Stimulated activated CD4-positive, alpha-beta T cell treated with anti-CD3 and anti-CD28 coated beads, Interleukin-1b, Interleukin-23, amount 100 ng/mL, for 4 hours (primary cell): ENCODE results near the gene ZFYVE19.

Source experiments
- DNase-seq, 2 donors: peaks; one replicate each; pipeline ENCODE4 v3.0.0-alpha.2; 2020; ENCODE audit warnings: low read depth in 2 of 2

ZFYVE19 gene

DNA sequence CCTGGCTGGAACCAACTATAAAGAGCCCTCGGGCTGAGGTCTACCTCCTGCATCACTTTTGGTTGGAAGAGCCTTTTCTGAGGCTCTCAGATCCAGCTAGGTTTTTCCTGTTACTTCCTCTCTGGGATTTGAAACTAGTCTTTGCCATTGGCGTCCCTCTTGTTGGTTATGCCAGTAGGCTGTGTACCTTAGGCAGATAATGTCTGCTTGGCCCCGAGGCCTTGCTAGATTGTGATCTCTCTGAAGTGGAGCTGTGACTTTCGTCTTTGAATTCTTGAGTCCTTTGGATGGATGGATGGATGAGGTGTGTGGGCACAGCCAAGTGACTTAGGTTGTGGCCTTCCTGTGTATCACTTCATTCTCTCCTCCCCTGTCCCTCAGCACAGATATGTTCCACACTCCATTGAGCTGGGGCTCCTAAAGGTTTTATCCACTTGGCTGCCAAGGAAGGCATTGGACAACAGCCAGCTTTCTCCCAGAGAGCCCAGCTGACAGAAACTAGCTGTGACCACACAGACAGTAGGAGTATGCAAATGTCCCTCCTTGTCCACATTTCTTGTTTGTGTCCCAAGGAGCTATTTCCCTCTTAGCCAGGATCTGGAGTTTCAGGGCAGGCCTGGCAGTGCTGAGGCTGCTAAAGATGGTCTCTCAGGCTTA is 8.3 kb downstream of the ZFYVE19 start:
- DNase-seq, result no peak

DNA sequence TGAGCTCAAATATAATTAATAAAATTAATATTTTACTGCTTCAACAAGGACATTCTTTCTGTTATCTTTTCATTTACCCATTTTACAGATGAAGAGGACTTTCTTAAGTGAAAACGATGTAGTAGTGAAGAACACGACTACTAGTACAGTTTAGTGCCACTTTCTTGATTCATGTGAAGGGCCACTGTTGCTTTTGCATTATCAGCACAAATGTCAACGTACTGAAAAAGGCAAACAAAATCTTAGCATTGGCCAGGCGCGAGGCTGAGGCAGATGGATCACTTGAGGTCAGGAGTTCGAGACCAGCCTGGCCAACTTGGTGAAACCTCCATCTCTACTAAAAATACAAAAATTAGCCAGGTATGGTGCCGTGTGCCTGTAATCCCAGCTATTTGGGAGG is 12.2 kb downstream of the ZFYVE19 start:
- no peak for DNase-seq

DNA sequence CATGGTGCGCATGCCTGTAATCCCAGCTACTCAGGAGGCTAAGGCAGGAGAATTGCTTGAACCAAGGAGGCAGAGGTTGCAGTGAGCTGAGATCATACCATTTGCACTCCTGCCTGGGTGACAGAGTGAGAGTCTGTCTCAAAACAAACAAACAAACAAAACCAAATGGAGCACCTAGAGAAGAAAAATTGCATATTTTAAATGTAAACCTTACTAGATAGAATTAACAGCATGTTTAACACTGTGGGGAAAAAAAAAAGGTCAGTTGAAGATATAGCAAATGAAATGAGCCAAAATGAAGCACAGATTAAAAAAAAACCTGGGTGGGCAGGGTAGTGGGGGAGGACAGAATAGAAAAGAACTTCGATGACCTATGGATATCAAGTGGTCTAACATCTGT is 14.3 kb downstream of the ZFYVE19 start:
- DNase-seq, result no peak

DNA sequence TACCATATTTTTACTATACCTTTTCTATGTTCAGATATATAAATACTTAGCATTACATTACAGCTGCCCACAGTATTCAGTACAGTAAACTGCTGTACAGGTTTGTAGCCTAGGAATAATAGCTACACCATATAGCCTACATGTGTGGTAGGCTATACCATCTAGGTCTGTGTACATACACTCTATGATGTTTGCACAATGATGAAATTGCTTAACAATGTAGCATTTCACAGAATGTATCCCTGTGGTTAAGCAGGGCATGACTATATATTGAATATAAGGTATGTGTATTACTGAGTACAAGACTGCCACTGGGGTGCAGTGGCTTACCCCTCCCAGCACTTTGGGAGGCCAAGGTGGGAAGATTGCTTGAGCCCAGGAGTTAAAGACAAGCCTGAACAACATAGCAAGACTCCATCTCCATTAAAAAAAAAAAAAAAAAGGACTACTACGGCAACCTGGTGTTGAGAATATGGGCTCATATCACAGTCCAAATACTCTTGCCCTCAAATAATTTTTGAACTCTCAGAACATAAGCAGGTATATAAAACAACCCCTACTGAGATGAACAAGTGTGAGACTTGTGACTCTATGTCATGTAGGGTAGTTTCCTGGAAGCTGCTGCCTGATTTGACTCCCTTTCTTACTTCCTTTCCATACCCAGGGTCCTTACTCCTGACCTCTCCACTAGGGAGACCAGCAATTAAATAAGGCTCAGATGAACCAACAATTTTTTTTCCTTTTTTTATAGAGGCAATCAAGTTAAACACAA is 16.9 kb downstream of the ZFYVE19 start:
- no peak for DNase-seq

DNA sequence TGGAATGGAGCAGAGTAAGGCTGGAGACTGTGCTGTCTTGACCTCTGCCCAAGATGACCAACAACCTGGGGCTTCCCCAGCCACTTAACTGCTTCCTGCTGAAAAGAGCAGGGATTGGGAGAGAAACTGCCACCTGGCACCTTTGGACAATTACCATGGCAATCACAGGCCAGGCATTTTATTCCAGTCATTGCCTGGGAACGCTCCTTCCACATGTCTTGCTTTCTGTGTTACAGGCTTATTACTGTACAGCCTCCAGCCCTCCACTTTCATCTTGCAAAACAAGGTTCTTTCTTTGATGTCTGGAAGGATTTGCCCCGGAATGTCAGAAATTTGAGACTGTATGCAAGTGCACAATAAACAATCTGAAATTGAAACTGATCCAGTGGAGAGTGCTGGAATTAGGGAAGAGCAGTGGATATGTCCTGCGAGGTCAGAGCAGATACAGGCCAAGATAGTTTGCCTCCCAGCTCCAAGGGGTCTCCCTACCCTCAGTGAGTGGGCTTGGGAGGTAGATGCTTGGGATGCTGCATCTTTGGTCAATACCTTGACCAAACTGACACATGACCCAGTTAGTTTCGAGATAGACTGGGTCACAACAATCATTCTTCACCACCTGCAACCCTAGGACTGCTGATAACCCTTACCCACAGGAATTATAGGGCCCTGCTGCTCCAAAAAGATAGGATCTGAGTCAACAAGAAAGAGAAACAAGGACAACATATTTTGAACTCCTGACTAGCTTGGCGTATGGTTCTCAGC is 19.0 kb downstream of the ZFYVE19 start:
- DNase-seq, result no peak

DNA sequence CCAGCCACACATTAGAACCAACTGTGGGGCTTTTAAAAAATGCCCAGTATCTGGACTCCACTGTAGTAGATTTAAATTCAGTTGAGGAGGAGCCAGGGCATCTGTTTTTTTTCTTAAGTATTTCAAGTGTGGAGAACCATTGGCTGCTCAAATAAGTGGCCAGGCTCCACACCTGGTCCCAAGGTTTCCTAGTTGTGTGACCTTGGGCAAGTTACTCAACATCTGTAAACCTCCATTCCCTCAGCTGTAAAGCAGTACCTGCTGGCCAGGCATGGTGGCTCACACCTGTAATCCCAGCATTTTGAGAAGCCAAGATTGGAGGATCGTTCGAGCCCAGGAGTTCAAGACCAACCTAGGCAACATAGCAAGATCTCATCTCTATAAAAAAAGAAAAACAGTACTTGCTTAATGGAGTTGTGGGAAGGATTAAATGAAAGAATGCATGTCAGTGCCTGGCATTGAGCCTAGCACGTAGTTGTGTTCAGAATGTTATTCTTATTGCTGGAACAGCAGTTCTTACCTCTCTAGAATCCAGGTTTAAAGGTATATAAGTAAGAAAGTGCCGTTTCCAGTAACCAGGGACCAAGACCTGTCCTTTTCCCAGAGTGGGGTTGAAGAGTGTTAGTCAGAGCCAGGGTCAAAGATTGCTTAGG is 19.7 kb downstream of the ZFYVE19 start:
- no peak for DNase-seq

DNA sequence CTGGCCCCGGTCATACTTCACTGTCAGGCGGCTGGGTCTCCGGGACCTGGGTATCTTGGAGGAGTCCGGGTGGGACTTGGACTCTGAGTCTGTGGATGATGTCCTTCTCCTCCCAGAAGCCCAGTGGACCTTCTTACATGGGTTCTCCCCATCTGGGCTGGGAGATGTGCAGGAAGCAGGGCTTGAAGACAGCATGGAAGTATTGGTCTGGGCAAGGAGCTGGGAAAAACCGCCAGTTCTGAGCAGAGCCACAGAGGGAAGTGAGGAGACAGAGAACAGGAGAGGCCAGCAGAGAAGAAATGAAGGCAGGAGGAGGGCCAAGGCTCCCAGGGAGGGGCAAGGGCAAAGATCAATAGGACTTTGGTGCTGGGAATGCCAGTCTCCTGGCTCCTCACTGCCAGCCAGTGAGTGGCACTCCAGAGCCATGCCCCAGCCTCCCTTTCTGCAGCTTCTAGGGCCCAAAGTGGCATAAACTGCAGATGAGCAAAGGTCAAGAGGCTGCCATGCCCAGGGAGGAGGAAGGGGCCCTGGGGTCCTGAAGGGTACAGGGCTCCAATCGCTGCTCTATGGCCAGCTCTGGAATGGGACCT is 21.7 kb downstream of the ZFYVE19 start, which contains the start of gene PPP1R14D:
PPP1R14D (minus strand) TSS at position 262 of the 590 bp plus-strand sequence; CDS start at position 195, 67 bp downstream.
- no peak for DNase-seq

DNA sequence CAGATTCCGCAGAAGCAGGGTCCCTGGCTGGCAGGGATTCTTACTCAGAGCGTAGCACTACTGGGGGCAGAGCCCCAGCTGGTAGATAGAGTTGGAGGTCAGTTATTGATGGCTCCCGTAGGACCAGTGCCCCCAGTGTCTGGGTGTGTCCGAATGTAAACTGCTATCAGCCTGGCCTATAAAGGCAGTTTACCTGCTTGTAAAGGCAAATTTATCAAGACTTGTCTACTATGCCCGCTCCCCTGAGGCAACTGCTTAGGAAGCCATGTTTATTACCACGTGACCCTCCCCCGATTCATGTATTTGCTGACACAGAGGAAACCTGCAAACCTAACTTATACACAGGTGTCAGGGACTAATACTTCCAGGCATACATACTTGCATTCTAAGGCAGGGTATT is 22.2 kb downstream of the ZFYVE19 start:
- no peak for DNase-seq

DNA sequence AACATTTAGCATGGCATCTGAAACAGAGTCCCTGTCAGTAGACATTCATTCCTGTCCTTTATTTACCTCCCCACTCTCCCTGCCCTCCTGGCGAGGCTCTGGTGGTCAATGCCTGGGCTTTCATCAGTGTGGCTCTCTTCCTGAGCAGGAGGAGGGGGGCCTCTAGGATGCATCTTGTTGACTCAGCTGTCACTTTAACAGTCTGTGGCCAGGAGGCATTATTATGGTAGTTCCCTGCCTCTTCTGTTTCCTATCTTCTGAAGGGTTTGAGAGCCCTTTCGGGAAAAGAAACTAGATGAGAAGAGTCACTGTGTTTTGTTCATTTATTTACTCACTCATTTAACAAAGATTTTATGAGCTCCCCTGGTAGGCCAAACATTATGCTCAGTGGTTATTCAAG is 24.0 kb downstream of the ZFYVE19 start:
- no peak for DNase-seq

DNA sequence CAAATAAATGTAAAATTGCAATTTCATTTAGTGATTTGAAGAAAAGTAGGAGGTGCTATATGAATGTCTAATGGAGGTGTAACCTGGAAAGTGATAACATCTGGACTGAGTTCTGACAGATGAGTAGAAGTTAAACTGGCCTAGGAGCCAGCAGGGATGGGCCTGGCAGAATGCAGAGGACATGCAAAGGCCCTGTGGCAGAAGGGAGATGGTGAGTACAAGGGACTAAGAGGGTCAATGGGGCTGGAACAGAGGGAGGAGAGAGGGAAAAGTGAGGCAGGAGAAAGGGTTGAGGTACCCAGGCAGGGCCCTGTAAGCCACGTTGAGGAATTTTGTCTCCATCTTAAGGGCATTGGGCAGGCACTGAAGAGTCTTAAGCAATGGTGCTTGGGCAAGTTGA is 25.0 kb downstream of the ZFYVE19 start:
- DNase-seq, result no peak

DNA sequence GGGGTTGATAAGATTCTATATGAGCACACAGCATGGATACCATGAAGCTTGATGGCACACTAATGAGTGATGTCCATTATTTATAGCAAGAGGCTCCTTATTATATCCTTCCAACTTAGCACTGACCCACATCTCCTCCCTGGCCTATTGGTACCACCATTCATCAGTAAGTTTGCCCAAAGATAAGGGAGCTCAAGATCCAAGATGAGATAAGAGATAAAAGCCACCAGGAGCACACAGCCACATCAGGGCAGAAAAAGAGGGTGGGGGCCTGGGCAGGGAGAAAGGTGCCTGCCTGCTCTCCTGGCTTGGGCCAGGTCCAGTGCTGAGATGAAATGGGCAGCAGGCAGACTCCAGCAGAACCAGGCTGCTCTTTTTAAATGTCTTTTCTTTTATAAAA is 26.0 kb downstream of the ZFYVE19 start:
- no peak for DNase-seq

DNA sequence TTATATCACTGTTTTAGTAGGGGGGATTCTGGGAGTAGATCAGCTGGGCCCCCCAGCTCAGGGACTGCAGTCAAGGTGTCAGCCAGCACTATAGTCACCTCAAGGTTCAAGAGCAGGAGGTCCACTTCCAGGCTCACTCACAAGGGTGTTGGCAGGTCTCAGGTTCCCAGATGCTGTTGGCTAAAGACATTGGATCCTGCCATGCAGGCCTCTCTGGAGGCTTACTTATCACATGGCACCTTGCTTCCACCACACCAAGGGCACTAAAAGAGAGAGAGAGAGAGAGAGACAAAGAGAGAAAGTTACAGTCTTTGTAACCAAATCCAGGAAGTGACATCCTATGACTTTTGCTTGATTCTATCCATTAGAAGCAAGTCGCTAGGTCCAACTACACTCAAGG is 29.1 kb downstream of the ZFYVE19 start:
- DNase-seq, result no peak

DNA sequence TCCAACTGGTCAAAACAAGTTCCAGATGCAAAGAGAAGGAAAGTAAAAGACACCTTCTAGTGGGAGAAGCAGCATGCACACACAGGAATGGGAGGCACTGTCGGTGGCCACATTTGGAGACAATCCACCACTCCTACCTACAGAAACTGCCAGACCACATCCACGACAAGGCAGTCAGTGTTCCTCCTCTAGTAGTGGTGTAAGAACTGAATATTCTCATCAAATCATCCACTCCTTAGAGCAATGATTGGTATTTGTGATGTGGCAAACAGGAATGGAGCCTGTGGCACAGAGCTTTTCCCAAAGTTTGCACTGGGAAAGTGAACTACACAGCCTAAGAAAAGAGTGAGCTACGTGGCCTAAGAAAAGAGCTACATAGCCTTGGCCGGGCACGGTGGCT is 31.9 kb downstream of the ZFYVE19 start:
- no peak for DNase-seq

DNA sequence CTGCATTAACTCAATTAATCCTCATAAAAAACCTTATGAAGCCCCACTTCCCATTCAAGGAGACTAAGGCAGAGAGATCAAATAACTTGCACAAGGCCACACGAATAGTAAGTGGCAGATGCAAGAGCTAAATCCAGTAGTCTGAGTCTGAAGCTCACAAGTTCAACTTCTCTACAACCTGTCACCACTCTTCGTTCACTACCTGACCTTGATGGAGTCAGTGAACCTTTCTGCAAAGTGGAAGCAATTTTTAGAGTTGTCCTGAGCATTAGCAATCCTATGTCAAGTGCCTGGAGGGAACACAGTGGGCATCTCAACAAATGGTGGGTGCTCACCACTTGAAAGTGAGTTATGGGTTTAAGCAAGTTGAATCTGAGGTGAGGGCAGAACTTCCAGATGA is 34.9 kb downstream of the ZFYVE19 start:
- no peak for DNase-seq

DNA sequence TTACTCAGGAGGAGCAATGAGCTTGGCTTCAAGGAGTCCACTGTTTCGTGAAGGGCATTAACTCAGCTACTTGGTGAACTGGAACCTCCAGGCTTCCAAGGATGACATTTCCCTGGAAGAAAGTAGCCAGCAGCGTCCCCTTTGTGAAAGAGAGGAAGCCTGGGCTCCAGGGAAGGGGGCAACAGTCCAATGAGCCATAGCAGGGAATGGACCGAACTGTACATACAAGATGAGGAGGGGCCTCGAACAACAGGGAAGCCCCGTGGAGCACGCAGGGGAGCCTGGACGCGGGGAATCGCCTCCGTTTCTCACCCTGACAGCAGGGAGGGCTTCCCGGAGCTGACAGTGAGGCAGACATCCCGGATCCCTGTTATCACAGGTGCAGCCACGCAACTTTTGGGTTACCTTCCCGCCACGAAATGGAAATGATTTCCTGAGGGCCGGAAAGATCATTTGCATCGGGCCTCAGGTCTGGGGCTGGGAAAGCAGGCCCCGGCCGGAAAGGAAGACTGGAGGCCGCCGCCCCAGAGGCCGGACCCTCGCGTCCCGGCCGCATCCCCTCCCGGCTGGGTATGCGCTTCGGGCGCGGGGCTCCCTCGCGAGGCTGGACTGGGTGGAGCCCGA is 36.5 kb downstream of the ZFYVE19 start:
- no peak for DNase-seq

DNA sequence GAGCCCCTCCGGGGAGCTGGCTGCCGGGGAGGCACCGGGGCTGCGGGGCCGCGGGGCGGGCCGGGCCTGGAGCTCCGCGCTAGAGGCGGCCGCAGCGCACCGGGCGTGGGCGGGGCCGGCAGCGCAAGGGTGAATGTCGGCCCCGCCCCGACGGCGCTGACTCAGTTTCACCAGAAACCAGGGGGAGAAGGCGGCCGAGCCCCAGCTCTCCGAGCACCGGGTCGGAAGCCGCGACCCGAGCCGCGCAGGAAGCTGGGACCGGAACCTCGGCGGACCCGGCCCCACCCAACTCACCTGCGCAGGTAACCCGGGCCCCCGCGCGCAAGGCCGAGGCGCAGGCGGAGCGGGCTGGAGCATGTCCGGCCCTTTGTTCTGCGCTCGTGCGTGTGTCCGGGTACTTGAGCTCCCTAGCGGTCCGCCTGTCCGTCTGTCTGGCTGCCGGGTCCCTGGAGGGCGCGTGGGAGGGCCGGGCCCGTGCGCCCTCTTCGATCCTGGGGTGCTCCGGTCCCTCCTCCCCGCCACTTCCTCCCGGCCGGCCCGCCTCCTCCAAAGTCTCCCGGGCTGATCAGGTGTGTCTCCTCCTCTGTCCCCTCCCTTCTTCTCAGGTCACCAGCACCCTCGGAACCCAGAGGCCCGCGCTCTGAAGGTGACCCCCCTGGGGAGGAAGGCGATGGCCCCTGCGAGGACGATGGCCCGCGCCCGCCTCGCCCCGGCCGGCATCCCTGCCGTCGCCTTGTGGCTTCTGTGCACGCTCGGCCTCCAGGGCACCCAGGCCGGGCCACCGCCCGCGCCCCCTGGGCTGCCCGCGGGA is 37.2 kb downstream of the ZFYVE19 start, which contains the start of gene SPINT1:
SPINT1 (plus strand) TSS at position 164 of the 811 bp plus-strand sequence; CDS start at position 671, 507 bp downstream.
- peak; percentile 67 to 81 for DNase-seq

DNA sequence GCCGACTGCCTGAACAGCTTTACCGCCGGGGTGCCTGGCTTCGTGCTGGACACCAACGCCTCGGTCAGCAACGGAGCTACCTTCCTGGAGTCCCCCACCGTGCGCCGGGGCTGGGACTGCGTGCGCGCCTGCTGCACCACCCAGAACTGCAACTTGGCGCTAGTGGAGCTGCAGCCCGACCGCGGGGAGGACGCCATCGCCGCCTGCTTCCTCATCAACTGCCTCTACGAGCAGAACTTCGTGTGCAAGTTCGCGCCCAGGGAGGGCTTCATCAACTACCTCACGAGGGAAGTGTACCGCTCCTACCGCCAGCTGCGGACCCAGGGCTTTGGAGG is 37.8 kb downstream of the ZFYVE19 start:
- peak; percentile 20 to 32 for DNase-seq

DNA sequence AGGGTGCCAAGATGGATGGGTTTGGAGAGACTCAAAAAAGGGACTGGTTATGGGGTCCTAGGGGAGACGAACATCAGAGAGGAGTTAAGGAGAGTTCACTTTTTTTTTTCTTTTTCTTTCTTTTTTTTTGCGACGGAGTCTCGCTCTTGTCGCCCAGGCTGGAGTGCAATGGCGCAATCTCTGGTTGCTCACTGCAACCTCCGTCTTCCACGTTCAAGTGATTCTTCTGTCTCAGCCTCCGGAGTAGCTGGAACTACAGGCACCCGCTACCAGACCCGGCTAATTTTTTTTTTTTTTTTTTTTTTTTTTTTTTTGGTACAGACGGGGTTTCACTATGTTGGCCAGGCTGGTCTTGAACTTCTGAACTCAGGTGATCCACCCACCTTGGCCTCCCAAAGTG is 38.1 kb downstream of the ZFYVE19 start:
- no peak for DNase-seq

DNA sequence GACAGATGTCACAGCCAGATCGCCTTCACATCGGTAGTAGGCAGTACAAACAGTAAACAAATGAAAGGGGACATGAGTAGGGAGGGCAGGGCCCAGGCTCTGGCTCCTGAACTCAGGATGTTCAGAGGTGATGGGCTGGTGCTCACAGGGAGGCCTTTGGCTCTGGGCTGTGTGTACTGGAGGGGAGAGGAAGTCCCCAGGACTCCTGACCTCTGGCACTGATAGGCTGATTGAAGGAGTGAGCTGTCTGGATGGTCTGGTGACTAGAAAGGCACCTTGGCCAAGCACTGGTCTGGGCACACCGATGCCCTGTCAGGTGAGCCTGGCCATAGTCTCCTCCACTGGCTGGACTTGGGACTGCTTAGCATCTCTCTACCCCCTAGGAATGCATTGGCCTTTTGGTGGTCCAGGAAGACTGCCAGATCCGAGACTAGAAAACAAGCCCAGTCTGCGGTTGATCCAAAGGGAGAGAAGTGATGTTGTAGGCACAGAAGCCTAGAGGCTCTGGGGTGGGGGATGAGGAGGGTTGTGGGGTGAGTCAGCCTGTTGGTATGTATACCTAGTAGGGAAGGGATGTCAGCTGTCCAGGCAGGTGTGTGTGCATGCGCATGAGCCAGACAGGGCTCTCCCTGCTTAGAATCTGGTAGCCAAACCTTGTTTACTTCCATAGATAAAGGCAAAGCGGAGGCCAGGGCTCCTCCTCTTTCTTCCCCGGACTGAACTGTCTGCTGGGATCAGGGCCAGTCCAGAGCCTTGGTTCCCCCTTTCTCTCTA is 38.8 kb downstream of the ZFYVE19 start:
- no peak for DNase-seq

DNA sequence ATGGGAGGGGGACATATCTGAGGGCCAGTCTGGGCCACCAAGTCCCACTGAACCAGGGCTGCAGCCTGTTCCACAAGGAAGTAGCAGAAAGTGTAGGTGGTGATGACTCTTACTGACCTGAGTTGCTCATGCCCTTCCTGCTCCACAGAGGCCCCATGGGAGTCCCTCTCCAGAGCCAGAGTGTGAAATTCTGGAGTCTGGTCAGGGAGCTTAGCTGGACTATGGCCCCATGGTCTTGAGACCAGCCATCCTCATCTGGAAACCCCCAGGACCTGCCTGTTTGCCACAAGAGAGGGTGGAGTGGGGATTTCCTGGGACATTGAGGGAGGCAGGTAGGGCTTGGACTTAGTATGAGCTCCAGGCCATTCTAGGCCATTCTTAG is 39.9 kb downstream of the ZFYVE19 start:
- DNase-seq, result no peak
